ENCODE measurements around the gene POFUT2.
"Not testable (repeated sequence)": the region's sequence is repeated elsewhere in the genome, so short reads cannot be mapped to it uniquely, and the experiment has no call there.

Gene POFUT2

DNA sequence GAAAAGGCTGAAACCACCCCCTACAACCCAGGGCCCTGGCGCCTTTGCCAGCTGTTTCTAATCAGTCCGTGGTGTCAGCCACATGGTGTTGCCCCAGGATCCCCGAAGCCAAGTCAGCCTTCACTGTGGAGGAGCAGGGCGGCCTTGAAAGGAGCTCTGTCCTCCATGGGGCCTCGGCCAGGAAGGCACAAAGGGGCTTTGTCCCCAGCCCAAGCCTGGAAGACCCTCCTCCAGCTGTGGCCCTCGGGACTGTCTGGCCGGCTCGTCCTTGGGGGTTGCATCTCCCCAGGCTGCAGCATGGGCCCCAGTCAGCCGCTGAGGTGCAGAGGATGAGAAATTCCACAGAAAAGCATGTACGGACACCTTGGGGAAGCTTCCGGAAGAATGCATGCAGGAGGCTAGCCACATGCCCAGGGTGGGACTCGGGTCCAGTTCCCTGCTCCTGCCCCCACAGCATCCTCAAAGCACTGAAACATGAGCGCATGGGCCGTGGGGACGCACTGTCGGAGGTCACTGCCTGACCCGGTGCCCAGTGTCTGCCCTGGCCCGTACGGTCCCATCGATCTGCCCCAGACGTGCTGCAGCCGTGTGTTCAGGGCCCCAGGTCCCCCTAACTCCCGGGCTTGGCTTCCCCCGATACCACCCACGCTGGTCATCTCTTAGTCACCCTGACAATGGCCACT lies 38.6 kb upstream of the POFUT2 start:
- no peak for DNase-seq (ENCODE audit: low read depth, low spot score)

DNA sequence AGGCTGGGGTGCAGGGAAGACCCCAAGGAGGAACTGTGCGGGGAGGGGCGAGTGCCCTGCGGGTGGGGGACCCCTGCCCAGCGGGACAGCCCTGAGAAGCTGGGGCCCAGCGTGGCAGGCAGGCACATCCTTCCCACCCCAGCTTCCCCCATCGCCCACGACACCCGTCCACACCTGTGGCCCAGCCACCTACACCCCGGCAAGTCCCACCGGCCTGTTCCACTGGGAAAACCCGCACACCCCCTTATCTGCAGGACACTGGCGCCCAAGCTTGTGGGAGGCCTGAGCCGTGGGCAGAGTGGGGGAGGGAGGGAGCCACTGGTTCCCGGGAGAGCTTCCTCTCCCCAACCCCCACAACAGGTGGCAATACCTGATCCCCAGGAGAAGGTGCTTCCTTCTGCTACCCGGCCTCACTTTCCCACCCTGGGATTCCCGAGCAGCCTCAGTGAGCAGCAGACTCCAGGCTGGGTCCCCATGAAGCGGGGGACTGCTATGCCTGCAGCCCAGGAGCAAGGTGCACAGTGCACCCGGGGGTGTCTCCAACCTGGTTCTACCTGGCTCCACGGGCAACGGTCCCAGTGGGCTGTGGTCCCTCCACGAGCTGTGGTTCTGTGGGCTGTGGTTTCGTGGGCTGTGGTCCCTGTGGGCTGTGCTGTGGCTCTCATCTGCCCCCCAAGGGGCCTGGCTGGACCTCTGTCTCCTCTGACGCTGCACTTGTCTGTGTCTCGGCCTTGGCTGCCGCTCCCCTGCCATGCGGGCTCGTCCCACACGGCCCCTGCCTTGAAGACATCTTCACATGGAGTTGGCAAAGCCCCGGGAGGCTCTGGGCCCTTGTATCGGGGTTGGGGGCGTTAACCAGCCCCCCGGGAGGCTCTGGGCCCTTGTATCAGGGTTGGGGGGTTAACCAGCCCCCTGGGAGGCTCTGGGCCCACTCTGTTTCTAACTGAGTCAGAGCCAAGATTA lies 37.8 kb upstream of the POFUT2 start:
- DNase-seq (ENCODE audit: low read depth, low spot score) = no peak

DNA sequence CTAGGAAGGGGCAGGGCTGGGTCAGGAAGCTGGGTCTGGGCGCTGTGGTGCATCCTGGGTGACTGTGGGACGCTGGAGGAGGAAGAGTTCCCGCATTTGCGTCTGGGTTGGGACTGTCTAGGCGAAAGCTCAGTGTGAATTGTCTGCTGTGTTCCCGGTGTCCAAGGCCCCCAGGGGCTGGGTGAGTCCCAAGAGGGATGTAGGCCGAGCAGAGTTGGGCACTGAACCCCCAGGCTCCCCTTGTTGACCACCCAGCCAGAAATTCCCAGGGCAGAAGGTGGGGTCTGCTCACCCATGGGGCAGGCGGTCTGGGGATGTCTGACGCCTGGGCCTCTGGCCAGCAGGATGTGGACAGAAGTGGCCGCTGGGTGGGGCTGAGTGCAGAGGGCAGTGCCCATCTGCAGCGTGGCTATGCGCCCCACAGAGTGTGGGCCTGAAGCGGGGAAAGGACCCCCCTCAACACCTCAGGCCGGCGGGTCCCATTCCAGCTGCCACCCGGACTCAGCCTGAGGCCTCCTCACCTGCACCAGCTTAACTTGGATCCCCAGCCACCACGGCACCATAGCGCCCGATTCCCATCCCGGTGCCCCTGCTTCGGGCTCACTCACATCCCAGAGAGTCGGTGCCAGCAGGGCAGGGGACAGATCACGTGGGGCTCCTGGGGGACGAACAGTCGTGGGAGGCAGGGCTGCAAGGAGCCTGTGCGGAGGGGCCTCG lies 37.0 kb upstream of the POFUT2 start:
- no peak for DNase-seq (ENCODE audit: low read depth, low spot score)

DNA sequence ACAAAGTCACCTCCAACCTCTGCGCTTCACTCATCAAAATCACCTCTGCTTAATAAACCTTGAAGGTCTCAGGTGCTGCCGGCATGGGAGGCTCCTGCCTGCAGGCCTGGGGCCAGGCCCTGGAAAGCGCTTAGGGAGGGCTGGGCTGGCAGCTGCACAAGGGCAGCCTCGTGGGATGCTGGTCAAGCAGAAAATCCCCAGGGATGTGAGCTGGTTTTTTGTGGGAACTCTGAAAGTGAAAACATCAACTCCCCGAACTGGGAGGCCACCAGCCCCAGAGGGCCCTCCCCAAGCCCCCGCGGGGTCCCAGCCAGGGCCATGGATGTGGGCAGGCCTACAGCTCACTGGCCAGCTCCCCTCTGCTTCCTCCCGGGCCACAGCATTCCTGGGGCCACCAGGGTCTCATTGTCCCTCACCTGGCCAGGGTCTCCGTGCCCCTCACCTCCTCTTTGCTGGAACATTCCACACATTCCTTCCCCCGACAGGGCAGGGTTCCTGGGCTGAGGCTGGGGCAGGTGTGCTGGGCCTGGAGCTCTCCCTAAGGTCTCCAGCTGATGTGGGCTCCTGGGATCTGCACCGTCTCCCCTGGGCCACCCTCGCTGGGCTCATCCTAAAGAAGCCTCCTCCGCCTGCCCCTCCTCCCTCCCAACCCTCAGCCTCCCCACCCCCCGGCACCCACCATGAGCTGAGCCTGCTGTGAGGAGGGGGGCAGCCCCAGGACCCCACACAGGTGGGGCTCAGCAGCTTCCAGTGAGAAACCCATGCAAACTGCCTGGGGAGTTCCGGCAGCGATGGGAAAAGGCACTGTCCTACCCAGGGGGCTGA lies 36.0 kb upstream of the POFUT2 start:
- DNase-seq (ENCODE audit: low read depth, low spot score) = no peak

DNA sequence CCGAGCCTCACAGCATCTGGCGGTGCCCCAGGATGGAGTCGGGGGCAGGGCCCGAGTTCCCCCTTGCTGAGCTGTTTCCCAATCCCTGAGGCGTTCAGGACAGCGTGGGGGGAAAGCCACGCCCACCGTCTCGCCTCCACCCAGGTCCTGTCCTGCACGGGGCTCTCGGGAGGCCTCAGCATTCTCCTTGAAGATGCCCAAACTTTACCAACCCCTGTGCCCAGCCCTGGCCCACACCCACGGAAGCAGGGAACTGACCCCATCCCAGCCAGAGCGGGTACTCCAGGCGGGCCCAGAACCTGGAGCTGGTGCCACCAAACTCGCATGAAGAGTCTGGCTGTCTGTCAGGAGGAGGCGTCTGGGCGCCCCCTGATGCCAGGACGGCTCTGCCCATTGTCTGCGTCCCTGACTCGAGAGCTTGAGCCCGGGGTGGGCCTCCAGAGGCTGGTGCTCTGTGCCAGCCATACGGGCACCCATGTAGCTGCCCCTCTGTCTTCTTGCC lies 35.3 kb upstream of the POFUT2 start:
- DNase-seq (ENCODE audit: low read depth, low spot score) = no peak

DNA sequence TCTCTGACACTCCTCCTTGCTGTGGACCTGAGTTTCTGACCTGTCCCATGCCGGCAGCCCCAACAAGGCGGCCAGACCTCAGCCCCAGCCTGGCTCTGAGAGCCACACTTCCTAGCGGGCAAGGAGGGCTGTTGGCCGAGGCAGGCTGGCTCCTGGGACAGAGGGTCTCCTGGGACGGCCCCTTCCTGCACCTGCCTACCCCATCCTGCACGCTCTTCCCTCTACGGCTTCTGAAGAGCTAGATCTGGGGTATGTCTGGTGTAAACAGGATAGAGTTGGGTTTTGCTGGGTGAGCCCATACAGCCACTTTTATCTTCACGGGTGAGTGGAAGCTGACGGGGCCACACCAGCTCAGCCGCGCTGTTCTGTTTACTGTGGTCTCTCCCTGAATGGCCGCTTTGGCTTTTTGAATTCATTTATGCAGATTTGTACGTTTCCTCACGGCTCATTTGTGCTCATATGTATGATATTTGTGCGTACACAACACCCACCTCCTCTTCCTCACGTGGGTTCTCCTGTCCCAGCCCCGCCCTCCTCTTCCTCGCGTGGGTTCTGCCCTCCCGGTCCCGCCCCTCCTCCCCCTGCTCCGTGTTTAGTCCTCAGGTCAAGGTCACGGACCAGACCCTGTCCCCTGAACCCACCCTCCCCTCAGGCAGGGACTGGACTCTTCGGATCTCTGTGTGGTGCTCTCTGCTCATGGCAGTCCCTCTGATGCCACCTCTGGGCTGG lies 34.7 kb upstream of the POFUT2 start:
- no peak for DNase-seq (ENCODE audit: low read depth, low spot score)

DNA sequence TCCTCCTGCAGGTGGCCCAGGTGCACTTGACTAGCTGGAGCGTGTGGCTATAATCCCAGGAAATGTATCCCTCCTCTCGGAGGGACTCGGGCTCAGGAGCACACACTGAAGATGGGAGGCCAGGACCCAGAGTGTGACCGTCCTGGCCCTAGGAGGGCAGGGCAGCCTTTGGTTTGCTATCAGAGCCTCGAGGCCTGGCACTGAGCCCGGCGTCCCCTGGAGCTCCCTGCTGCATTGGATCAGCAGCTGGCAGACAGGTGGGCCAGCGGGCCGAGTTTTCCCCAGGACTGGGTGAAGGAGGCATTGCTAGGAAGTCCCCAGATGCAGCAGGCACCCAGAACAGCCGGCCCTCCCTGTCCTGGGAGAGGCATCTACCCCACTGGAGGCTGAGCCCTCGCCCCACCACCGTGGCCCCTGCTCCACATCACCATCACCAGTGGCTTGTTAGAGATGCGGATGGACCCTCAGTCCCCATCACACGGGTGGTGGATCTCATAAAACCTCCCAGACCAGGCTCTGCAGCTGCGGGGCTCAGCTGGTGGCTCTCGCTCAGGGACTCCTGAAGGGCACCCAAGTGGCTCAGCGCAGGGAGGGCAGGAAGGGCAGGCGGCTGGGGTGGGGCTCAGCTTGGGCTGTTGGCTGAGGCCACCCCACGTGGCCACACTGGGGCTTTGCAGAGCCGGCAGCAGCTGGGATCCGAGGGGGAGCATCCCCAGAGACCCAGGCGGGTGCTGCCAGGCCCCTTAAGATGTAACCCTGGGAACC lies 32.7 kb upstream of the POFUT2 start:
- DNase-seq (ENCODE audit: low read depth, low spot score) = no peak

DNA sequence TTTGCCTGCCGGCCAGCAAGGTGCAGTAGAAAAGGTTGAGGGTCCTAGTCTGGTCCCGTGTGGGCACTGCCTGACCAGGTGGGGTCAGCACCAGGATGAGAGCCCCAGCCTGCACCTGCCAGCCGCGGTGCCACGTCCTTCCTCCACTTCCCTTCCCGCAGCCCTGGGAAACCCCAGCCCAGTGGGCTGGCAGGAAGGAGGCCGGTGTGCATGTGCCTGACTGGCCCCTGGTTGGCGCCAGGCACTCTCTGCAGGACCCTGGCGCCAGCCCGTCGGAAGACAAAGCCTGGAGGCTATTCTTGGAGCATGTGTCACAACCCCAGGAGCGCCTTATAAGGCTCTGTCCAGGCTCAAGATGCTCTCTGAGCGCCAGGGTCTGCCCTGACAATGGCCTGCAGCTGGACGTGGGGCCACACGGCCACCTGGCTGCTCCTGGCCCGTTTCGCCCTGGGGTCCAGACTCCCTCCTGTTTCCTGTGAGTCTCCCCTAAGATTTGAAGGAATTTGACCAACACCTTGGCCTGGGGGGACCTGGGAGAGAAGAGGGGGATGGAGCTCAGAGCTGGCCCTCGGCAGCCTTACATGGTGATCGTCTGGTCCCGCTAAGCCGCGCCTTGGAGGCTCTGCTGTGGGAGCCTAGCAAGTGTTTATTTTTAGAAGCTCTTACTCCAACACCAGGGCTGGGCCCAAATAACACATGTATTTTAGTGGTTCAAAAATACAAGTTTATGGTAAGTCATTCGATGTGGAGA lies 31.9 kb upstream of the POFUT2 start:
- no peak for DNase-seq (ENCODE audit: low read depth, low spot score)

DNA sequence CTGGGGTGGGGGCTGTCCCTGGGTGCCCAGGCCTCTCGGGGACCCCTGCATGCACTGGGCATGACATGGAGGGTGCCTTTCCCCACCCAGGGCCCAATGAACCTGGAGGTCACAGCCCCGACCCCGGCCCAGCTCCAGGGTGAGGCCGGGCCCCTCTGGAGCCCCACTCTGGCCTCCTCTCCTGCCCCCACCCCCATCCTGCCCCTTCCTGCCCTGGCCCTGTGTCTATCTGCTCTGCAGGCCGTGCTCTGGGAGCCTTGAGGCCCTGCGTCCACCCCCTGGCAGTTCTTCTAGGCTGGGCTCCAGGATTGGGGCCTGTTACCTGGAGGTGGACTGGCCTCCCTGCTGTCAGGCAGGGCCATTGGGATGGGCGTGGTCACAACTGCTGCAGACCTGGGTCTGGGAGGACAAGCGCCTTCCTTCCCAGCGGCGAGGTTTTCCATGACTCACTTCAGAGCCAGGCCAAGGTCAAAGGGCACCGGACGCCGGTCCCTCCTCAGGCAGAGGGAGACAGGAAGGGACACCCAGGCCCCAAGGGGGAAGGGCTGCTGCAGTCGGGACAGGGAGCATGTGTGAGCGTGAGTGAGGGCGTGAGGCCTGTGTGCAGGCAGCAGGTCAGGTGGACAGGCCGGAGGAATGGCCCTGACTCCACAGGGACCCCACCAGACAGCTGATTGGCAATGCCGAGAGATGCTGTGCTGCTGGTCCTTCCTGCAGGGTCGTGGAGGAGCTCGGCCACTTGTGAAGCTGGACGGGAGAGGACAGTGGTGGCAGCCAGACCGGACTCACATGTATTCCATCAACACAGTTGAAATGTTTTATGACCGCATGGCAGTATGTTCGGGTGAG lies 31.1 kb upstream of the POFUT2 start:
- DNase-seq (ENCODE audit: low read depth, low spot score) = no peak

DNA sequence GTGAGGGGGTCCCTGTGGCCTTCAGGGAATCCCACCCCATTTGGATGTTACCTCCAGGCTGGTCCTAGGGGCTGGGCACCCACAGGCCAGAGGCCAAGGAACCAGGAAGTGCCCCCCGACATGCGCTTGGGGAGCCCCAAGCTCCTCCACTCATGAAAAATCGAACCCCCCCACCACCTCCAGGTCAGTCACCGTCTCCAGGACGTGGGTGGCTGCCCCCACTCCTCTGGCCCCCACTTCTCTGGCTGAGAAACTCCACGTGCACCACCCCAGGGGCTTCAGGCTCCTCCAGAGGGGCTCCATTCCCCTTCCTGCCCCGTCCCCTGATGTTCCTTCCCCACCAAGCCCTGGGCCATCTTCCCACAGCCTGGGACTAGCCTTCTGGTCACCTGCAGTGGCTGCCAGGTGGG lies 30.5 kb upstream of the POFUT2 start:
- DNase-seq (ENCODE audit: low read depth, low spot score) = no peak

DNA sequence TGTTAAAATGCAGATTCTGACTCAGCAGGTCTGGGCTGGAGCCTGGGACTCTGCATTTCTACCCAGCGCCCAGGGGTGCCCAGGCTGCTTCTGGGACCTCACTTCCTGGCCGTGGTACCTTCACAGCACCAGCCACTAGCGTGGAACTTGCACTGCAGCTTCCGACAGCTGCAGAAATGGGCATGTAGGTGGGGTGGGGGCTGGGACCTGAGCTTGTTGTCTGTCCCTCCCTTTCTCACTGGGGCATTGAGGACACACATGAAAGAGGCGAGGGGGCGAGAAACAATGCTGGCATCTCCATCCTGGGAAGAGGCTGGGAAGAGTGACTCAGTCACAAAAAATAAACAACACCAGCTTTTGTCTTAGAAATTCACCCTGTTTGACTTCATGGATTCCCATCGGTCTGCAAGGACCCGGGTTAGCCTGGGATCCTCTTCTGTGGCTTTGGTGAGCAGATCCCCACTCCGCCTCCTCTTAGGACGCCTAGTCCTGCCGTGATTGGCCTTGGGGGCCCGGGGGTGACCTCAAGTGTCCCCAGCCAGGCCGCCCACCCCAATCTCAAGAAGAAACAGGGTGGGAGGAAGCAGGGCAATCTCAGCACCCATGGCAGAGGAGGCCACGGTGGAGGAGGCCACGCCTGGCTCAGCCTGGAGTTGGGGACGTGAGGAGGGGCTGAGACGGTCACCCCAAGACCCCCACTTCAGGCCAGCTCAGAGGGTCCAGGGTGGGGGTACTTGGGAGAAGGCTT lies 29.9 kb upstream of the POFUT2 start:
- DNase-seq (ENCODE audit: low read depth, low spot score) = no peak

DNA sequence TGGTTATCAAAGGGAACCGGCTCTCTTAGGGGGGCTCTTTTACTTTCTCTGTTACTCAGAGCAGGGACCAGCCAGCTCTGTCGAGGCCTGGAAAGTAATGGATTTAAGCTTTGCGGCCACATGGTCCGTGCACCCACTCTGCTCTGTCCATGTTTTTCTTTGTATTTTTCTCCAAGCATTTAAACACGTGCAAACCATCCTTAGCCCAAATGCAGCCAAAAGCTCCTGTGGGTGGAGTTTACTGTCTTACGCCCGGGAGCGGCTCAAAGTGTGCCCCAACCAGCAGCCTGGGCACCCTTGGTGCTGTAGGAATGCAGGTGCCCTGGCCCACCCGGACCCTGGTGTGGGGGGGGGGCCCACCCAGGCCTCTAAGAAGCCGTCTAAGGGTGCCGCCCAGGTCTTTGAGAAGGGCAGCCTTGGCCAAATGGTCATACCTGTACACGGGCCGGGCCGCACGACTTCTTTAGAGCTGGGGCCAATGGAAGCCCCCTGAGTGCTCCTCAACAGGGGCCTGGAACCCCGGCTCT lies 29.2 kb upstream of the POFUT2 start:
- no peak for DNase-seq (ENCODE audit: low read depth, low spot score)

DNA sequence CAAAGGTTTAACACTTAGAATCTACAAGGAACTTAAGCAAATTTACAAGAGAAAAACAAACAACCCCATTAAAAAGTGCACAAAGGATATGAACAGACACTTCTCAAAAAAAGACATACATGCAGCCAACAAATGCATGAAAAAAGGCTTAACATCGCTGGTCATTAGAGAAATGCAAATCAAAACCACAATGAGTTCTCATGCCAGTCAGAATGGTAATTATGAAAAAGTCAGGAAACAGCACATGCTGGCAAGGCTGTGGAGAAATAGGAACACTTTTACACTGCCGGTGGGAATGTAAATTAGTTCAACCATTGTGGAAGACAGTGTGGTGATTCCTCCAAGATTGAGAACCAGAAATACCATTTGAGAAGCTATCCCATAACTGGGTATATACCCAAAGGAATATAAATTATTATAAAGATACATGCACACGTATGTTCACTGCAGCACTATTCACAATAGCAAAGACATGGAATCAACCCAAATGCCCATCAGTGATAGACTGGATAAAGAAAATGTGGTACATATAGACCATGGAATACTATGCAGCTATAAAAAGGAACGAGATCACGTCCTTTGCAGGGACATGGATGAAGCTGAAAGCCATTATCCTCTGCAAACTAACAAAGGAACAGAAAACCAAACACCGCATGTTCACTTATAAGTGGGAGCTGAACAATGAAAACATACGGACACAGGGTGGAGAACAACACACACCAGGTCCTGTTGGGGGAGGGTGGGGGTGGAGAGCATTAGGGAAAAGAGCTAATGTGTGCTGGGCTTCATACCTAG lies 28.2 kb upstream of the POFUT2 start:
- not testable (repeated sequence) for DNase-seq (ENCODE audit: low read depth, low spot score)

DNA sequence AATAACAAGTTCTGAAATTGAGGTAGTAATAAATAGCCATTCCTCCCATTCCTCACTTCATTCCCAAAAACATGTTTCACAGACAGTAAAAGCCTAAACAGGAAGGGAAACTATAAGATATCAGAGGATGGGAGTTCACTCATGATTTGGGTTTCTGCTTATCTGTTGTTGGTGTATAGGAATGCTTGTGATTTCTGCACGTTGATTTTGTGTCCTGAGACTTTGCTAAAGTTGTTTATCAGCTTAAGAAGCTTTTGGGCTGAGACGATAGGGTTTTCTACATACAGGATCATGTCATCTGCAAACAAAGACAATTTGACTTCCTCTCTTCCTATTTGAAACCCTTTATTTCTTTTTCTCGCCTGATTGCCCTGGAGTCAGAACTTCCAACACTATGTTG lies 26.0 kb upstream of the POFUT2 start:
- no peak for DNase-seq (ENCODE audit: low read depth, low spot score)

DNA sequence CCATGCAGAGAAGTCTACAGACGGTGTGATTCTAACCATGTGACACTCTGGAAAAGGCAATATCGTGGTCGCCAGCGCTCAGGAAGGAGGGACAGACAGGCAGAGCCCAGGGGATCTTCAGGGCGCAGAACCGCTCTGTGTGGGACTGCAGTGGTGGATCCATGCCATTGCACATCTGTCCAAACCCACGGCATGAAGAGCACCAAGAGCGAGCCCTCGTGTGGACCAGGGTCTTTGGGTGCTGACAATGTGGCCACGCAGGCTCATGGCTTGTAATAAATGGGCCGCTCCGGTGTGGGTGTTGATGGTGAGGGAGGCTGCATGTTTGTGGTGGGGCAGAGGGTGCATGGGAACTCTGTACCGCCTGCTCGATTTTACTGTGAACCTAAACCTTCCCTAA lies 25.3 kb upstream of the POFUT2 start:
- DNase-seq (ENCODE audit: low read depth, low spot score) = no peak

DNA sequence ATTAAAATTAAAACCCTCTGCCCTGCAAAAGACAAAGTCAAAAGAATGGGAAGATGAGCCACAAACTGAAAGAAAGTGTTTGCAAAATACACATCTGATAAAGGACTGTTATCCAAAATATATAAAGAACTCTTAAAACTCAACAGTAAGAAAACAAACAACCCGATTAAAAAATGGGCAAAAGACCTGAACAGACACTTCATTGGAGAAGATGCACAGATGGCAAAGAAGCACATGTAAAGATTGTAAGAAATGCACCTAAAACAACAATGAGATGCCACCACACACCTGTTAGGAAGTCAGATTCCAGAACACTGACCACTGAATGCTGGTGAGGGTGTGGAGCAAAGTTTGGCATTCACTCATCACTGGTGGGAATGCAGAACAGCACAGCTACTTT lies 24.6 kb upstream of the POFUT2 start:
- DNase-seq (ENCODE audit: low read depth, low spot score) = no peak

Data from activated CD4-positive, CD25-positive, alpha-beta regulatory T cell treated with anti-CD3 and anti-CD28 coated beads, Interleukin-2, amount 50 U/mL, for 16 hours (primary cell).